HFFc6 (cell line): ENCODE results near the gene ZFYVE28. TPM values are rescaled to one million over a fixed set of nuclear protein-coding genes. Genes with fewer than 3 reads are reported as not detected.

Experiments used
- DNase-seq: peaks from one replicate; pipeline ENCODE4 v3.0.0-alpha.2; 2018
- H3K27ac Mint-ChIP-seq: 2 replicates; pipeline ENCODE4 v1.8.0; 2020; ENCODE audit warnings: mild to moderate bottlenecking, mixed read lengths
- H3K27me3 Mint-ChIP-seq: 2 replicates; pipeline ENCODE4 v1.8.0; 2021; ENCODE audit warnings: mild to moderate bottlenecking, moderate library complexity, mixed read lengths; ENCODE audit not compliant: insufficient read depth
- H3K36me3 Mint-ChIP-seq: 2 replicates; pipeline ENCODE4 v1.8.0; 2021; ENCODE audit warnings: low read depth, mixed read lengths
- H3K4me1 Mint-ChIP-seq: 2 replicates; pipeline ENCODE4 v1.8.0; 2020; ENCODE audit warnings: low read depth, mixed read lengths
- H3K4me3 Mint-ChIP-seq: 2 replicates; pipeline ENCODE4 v1.8.0; 2020; ENCODE audit warnings: mild to moderate bottlenecking, moderate library complexity, mixed read lengths
- H3K9me3 Mint-ChIP-seq: 2 replicates; pipeline ENCODE4 v1.8.0; 2020; ENCODE audit warnings: mild to moderate bottlenecking, mixed read lengths
- total RNA-seq, 6 experiments: library from RNA; stranded (reverse); fragmentation: NEBNext Ultra II Directional; extraction: Animal tissue kit (Norgen Biotek cat#: 25700); gene quantifications; 2 replicates in 1 of 6; 3 replicates in 5 of 6; pipeline ENCODE4 v1.2.3, GENCODE V29; 2021
- TF ChIP-seq, protein P1 (sequence below): fragments of 200-600 bp; sonication (generic); IDR thresholded peaks from 2 replicates; pipeline ENCODE4 v1.5.0; 2021; ENCODE audit warnings: antibody characterized with exemption, mild to moderate bottlenecking

The ZFYVE28 gene
- total RNA-seq, 6 experiments from 2014 or later = 1.8 to 5.4 (median 2.2) TPM

DNA sequence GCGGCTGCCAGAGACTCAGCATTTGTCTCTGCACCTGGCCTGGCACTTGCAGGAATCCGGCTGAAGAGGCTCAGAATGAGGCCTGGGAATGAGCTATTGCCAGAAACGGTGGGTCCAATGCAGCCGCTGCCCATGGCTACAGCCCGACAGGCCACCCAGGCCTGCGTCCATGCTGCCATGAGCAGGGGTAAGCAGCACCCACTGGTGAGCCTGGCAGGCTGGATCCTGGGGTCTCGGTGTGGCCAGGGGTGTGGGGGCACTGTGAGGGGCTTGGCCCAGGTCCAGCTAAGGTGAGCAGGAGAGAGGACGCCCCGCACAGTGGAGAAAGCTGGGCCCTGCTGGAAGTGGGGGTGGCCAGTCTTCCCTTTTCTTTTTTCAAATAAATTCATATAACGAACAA, 96.2 kb downstream of the ZFYVE28 start:
- H3K9me3 Mint-ChIP-seq = peaks cover 30% of the 10 kb centered on the region
- H3K27me3 Mint-ChIP-seq = peaks cover 10% of the 10 kb centered on the region
- peaks cover 27% of the 10 kb centered on the region for H3K36me3 Mint-ChIP-seq
- no peak for DNase-seq
- TF ChIP-seq, protein P1, sequence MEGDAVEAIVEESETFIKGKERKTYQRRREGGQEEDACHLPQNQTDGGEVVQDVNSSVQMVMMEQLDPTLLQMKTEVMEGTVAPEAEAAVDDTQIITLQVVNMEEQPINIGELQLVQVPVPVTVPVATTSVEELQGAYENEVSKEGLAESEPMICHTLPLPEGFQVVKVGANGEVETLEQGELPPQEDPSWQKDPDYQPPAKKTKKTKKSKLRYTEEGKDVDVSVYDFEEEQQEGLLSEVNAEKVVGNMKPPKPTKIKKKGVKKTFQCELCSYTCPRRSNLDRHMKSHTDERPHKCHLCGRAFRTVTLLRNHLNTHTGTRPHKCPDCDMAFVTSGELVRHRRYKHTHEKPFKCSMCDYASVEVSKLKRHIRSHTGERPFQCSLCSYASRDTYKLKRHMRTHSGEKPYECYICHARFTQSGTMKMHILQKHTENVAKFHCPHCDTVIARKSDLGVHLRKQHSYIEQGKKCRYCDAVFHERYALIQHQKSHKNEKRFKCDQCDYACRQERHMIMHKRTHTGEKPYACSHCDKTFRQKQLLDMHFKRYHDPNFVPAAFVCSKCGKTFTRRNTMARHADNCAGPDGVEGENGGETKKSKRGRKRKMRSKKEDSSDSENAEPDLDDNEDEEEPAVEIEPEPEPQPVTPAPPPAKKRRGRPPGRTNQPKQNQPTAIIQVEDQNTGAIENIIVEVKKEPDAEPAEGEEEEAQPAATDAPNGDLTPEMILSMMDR = no peak
- no peak overlapping the region for H3K4me3 Mint-ChIP-seq
- no peak overlapping the region; the same call in 1 of the 2 replicates for H3K27ac Mint-ChIP-seq
- peaks cover 20% of the 10 kb centered on the region for H3K4me1 Mint-ChIP-seq

DNA sequence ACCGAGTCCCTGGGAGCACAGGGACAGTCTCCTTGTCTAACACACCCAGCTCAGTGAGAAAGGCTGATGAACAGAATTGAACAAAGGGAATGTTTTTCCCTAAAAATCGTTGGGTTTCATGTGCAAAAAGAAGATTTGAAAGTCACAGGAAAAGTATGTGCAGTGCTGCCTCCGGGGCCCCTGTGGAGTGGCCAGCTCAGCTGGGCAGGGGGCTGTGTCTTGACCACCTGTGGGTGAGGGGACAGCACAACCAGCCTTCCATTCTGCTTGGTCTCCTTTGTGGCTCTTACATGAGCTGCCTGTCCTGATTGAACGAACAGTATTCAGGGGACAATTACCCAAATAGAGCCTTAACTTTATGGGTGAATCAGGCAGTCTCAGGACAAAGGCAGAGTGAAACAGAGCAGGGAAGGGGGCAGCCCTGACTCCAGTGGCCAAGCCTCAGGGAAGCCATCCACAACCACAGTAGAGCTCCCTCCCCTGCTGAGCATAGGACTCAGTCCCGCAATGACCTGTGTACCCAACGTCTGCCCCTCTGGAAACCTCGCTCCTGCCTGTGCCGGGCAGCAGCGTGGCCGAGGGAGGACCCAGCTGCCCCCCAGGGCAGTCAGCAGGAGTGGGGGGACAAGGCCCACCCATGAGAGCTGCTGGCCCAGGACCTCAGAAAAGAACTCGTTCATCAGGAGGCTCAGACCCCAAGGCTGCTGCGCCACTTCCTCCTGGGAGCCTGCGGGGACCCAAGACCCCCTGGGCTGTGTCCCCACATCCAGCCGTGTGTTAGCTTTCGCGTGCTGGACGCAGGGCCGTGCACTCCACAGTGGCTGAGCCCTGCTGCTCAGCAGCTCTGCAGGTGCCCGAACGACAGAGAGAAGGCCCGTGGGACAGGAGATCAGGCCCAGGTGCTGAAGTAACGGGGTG, 96.9 kb downstream of the ZFYVE28 start:
- Mint-ChIP-seq H3K27ac (no peak overlapping the region), H3K27me3 (peaks cover 10% of the 10 kb centered on the region), H3K9me3 (peaks cover 26% of the 10 kb centered on the region), H3K36me3 (peaks cover 23% of the 10 kb centered on the region), H3K4me1 (peaks cover 20% of the 10 kb centered on the region), H3K4me3 (no peak overlapping the region)
- TF ChIP-seq, protein P1 = no peak
- DNase-seq = no peak

DNA sequence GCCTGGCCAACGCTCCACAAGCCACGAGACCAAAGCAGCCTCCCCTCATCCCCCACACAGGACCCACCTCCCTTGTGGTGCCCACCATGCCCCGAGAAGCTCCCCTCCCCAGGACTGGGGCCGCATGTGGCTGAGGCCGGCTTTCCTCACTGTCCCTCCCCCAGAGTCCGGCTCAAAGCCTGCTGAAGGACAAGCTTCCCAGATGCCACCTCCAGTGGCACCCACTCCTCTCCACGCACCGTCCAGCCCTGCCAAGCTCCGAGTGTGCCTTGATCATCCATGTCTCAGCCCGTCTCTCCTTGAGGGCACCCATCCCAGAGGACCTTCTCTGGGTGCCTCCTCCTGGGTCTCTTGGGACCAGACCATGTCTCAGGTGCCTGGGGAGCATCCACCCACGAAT, 97.7 kb downstream of the ZFYVE28 start:
- TF ChIP-seq, protein P1 = no peak
- Mint-ChIP-seq H3K36me3 (peaks cover 21% of the 10 kb centered on the region), H3K9me3 (peaks cover 22% of the 10 kb centered on the region), H3K27ac (no peak overlapping the region), H3K27me3 (peaks cover 17% of the 10 kb centered on the region), H3K4me3 (no peak overlapping the region), H3K4me1 (peaks cover 20% of the 10 kb centered on the region)
- no peak for DNase-seq

DNA sequence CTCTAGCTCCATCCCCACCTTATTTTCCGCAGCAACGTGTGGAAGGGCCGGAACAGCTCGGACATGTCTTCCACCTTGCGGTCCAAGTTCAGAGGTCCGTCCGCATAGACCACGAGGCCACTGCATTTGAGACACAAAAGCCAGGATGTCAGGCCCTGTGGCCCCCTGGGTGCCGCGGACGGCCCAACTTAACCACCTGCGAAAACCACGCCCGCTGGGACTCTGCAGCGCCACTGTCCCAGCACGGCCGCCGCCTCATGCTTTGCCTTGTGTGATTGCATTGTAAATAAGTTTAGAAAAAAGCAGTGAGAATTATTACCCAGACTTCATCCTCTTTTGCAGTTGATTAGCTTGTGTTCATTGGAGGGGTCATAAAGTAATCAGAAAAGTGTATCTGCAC, 98.3 kb downstream of the ZFYVE28 start:
- no peak for DNase-seq
- TF ChIP-seq, protein P1 = no peak
- Mint-ChIP-seq H3K27me3 (peaks cover 18% of the 10 kb centered on the region), H3K9me3 (peaks cover 19% of the 10 kb centered on the region), H3K27ac (no peak overlapping the region), H3K36me3 (peaks cover 18% of the 10 kb centered on the region; the same call in 1 of the 2 replicates), H3K4me3 (no peak overlapping the region), H3K4me1 (peaks cover 20% of the 10 kb centered on the region)

DNA sequence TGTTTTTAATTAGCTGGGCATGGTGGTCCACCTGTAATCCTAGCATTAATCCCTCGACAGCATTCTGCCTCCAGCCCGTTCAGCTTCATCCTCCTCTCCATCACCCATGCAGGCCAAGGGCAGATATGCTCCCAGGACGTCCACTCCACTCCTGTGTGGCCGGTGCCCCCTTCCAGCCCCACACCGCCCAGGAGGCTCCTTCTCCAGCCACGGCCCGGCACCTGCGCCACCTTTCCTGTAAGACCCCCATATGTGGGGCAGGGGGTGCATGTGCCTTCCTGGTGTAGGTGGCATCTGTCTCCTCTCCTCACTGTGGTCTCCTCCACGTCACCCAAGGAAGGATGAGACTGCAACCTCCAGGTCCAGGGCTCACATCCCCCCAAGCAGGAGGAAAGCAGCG, 99.6 kb downstream of the ZFYVE28 start:
- Mint-ChIP-seq H3K27me3 (peaks cover 28% of the 10 kb centered on the region), H3K9me3 (peaks cover 9% of the 10 kb centered on the region), H3K36me3 (peaks cover 16% of the 10 kb centered on the region), H3K4me3 (no peak overlapping the region), H3K4me1 (peaks cover 20% of the 10 kb centered on the region), H3K27ac (no peak overlapping the region)
- no peak for DNase-seq
- TF ChIP-seq, protein P1 = no peak
